MM.1S (cell line): Measurements from ENCODE around the gene INPP4B.
A peak's percentile ranks its signal among the peaks of the same experiment; 100 is the strongest.

Experiments
- DNase-seq: peaks from one replicate; pipeline ENCODE4 v3.0.0-alpha.2; 2015
- H2AFZ ChIP-seq: fragments of 300-600 bp; sonication (generic); 2 replicates; pipeline ENCODE4 v1.6.0; 2016; ENCODE audit warnings: antibody characterized with exemption, low read length
- H3F3A ChIP-seq: fragments of 300-600 bp; sonication (generic); 2 replicates; pipeline ENCODE4 v1.6.1; 2016; ENCODE audit warnings: mild to moderate bottlenecking, antibody characterized with exemption, low read length, moderate library complexity, mixed read lengths; ENCODE audit not compliant: insufficient read depth
- H3K27ac ChIP-seq: fragments of 300-600 bp; sonication (generic); 2 replicates; pipeline ENCODE4 v1.5.1; 2016; ENCODE audit warnings: mild to moderate bottlenecking, low read length
- H3K27me3 ChIP-seq: fragments of 300-600 bp; sonication (generic); replicated peaks from 2 replicates; pipeline ENCODE4 v1.6.0; 2016; ENCODE audit warnings: low read length; ENCODE audit not compliant: insufficient read depth
- H3K36me3 ChIP-seq: fragments of 300-600 bp; sonication (generic); replicated peaks from 2 replicates; pipeline ENCODE4 v1.6.1; 2016; ENCODE audit warnings: mild to moderate bottlenecking, low read length, mixed read lengths; ENCODE audit not compliant: insufficient read depth
- H3K4me1 ChIP-seq: fragments of 300-600 bp; sonication (generic); 2 replicates; pipeline ENCODE4 v1.6.1; 2016; ENCODE audit warnings: low read length, mixed read lengths
- H3K4me2 ChIP-seq: fragments of 300-600 bp; sonication (generic); 2 replicates; pipeline ENCODE4 v1.6.0; 2016; ENCODE audit warnings: low read depth, low read length
- H3K4me3 ChIP-seq: fragments of 300-600 bp; sonication (generic); 2 replicates; pipeline ENCODE4 v1.5.1; 2016; ENCODE audit warnings: low read length, mixed read lengths
- H3K79me2 ChIP-seq: fragments of 300-600 bp; sonication (generic); 2 replicates; pipeline ENCODE4 v1.6.1; 2016; ENCODE audit warnings: mixed run types, low read length, mixed read lengths
- H3K9ac ChIP-seq: fragments of 300-600 bp; sonication (generic); 2 replicates; pipeline ENCODE4 v1.6.1; 2016; ENCODE audit warnings: low read length, mixed read lengths
- H3K9me2 ChIP-seq: fragments of 300-600 bp; sonication (generic); replicated peaks from 2 replicates; pipeline ENCODE4 v1.6.1; 2016; ENCODE audit warnings: mild to moderate bottlenecking, low read length, mixed read lengths; ENCODE audit not compliant: insufficient read depth
- H3K9me3 ChIP-seq: fragments of 300-600 bp; sonication (generic); replicated peaks from 2 replicates; pipeline ENCODE4 v1.6.1; 2016; ENCODE audit warnings: mild to moderate bottlenecking, low read length, mixed read lengths; ENCODE audit not compliant: insufficient read depth
- H4K20me1 ChIP-seq: fragments of 300-600 bp; sonication (generic); 2 replicates; pipeline ENCODE4 v1.6.1; 2016; ENCODE audit warnings: mild to moderate bottlenecking, low read length, moderate library complexity, mixed read lengths; ENCODE audit not compliant: insufficient read depth
- EZH2 ChIP-seq: fragments of 300-600 bp; sonication (generic); optimal IDR thresholded peaks from 2 replicates; pipeline ENCODE3; 2017; ENCODE audit warnings: low read depth, mild to moderate bottlenecking, antibody characterized with exemption, low read length, mixed read lengths
- EZH2phosphoT487 ChIP-seq: fragments of 300-600 bp; sonication (generic); IDR thresholded peaks from 2 replicates; pipeline ENCODE4 v1.6.1; 2018; ENCODE audit warnings: antibody characterized with exemption, low read length
- TF ChIP-seq, protein P1 (sequence below): fragments of 300-600 bp; sonication (generic); IDR thresholded peaks from 2 replicates; pipeline ENCODE4 v1.5.1; 2016; ENCODE audit warnings: antibody characterized with exemption, low read length, mixed read lengths

The INPP4B gene

DNA sequence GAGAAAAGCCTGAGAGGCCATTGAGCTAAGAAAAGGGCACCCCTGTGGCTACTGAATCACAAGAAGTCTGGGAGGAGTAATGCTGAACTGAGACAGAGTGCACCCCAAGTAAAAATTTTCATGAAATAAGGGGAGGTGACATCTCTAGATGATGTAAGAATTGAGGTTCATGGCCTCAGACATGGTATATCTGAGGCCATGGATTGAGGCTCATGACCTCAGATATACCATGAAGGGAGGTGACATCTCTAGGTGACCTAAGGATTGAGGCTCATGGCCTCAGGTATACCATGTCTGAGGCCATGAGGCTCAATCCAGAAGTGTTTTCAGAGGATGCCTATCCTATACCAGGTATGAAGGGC, 560.9 kb downstream of the INPP4B start:
- no peaks in the 10 kb centered on the region for H3K9me2 ChIP-seq
- no peaks in the 10 kb centered on the region for H3K36me3 ChIP-seq
- H3K4me1 ChIP-seq, result no peaks in the 10 kb centered on the region
- H3K4me3 ChIP-seq, result no peak overlapping the region
- no peak overlapping the region for H3K4me2 ChIP-seq
- no peak overlapping the region for H3K9ac ChIP-seq
- H3K79me2 ChIP-seq, result no peaks in the 10 kb centered on the region
- no peaks in the 10 kb centered on the region for H3K9me3 ChIP-seq
- H4K20me1 ChIP-seq, result no peaks in the 10 kb centered on the region
- no peak overlapping the region for H2AFZ ChIP-seq
- no peak for TF ChIP-seq EZH2
- H3F3A ChIP-seq, result no peaks in the 10 kb centered on the region
- DNase-seq, result no peak
- H3K27me3 ChIP-seq, result peaks cover 27% of the 10 kb centered on the region; the same call in 1 of the 2 replicates
- no peak overlapping the region for H3K27ac ChIP-seq

DNA sequence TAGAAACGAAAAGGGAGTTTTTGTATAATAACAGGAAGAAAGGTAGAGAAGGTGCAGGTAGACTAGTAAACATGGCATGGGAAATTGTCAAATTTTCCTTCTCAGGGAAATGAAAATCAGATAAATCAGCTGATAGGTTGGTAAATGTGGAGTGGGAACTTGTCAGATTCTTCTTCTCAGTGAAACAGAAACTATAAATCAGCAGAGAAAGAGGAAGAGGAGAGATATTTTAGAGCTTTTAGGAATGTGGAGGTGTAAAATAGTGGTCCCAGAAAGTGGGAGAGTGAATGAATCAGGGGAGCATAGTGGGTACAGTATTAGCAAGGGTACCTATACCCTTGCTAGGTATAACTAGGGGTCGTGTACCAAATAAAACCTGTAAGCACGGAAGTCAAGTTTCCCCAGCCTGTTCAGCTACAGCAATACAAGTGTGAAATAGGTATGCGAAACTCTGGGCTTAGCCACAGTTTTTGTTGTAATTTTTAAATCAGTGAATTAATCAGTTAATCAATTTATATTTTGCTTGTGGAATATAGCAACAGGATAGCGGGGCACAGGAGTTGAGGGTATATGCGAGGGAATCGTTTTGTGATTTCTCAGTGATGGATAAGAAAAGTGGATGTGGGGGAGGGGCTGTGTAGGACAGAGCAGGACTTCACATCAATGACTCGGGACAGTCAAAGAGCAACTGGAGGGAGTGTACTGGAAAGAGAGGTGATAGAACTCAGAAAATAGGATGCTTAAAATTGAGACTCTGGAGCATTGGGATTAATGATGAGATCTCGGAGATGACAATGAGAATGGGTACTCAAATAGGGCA, 561.5 kb downstream of the INPP4B start:
- Histone ChIP-seq H3K9me2 (no peaks in the 10 kb centered on the region), H3K9ac (no peak overlapping the region), H4K20me1 (no peaks in the 10 kb centered on the region), H3K27ac (no peak overlapping the region), H3K4me3 (no peak overlapping the region), H2AFZ (no peak overlapping the region), H3K4me1 (no peaks in the 10 kb centered on the region), H3K9me3 (no peaks in the 10 kb centered on the region), H3K79me2 (no peaks in the 10 kb centered on the region), H3K4me2 (no peak overlapping the region), H3K27me3 (peaks cover 21% of the 10 kb centered on the region; the same call in 1 of the 2 replicates), H3K36me3 (no peaks in the 10 kb centered on the region), H3F3A (no peaks in the 10 kb centered on the region)
- no peak for DNase-seq
- TF ChIP-seq EZH2 (no peak), EZH2phosphoT487 (no peak)
- TF ChIP-seq, protein P1, sequence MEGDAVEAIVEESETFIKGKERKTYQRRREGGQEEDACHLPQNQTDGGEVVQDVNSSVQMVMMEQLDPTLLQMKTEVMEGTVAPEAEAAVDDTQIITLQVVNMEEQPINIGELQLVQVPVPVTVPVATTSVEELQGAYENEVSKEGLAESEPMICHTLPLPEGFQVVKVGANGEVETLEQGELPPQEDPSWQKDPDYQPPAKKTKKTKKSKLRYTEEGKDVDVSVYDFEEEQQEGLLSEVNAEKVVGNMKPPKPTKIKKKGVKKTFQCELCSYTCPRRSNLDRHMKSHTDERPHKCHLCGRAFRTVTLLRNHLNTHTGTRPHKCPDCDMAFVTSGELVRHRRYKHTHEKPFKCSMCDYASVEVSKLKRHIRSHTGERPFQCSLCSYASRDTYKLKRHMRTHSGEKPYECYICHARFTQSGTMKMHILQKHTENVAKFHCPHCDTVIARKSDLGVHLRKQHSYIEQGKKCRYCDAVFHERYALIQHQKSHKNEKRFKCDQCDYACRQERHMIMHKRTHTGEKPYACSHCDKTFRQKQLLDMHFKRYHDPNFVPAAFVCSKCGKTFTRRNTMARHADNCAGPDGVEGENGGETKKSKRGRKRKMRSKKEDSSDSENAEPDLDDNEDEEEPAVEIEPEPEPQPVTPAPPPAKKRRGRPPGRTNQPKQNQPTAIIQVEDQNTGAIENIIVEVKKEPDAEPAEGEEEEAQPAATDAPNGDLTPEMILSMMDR, result no peak

DNA sequence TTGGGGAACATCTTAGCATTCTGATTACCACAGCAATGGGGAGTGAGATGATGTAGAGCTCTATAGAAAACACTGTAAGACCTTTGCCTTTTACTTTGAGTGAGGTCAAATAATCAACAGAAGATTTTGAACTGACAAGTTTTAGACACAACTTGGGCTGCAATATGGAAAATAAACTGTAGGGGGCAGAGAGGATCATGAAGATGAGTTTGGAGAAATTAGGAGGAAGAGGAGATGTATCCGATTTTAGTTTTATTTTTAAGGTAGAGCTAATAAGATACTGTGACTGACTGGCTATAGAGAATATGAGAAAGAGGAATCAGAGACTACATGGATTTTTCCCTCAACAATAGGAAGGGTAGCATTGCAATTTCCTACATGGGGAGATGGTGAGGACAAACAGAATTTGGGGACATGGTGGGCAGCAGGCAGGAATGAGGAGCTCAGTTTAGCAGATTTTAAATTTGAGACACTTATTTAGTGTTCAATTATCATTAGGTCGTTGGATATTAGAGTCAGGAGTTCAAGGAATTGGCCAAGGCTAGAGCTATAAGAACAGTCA, 563.1 kb downstream of the INPP4B start:
- no peak overlapping the region for H2AFZ ChIP-seq
- H3K36me3 ChIP-seq, result no peaks in the 10 kb centered on the region
- TF ChIP-seq, protein P1, result peak; percentile 57
- TF ChIP-seq EZH2phosphoT487, result no peak
- no peaks in the 10 kb centered on the region for H4K20me1 ChIP-seq
- no peaks in the 10 kb centered on the region for H3K9me2 ChIP-seq
- H3K4me1 ChIP-seq, result no peaks in the 10 kb centered on the region
- no peaks in the 10 kb centered on the region for H3K79me2 ChIP-seq
- H3K4me2 ChIP-seq, result no peak overlapping the region
- no peak for DNase-seq
- H3K27me3 ChIP-seq, result peaks cover 16% of the 10 kb centered on the region; the same call in 1 of the 2 replicates
- H3K9me3 ChIP-seq, result no peaks in the 10 kb centered on the region
- H3F3A ChIP-seq, result no peaks in the 10 kb centered on the region
- no peak overlapping the region for H3K4me3 ChIP-seq
- no peak overlapping the region for H3K9ac ChIP-seq
- no peak overlapping the region for H3K27ac ChIP-seq

DNA sequence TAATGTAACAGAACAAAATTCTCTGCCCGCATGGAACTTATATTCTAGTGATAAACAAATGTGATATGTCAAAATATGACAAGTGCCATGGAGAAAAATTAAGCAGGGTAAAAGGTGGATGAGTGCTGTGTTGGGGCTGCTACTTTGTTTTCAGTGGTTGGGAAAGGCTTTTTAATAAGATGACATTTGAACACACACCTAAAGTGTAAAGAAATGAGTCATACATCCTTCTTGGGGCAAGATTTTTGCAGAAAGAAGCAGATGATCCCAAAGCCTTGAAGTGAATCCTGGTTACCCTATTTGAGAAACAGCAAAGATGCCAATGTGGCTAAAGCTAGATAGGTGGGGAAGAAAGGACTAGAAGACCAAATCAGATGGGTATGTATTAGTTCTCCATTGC, 564.1 kb downstream of the INPP4B start:
- Histone ChIP-seq H3K79me2 (no peaks in the 10 kb centered on the region), H4K20me1 (no peaks in the 10 kb centered on the region), H3K4me1 (no peaks in the 10 kb centered on the region), H3K36me3 (no peaks in the 10 kb centered on the region), H3K4me3 (no peak overlapping the region), H3F3A (no peaks in the 10 kb centered on the region), H3K9me2 (no peaks in the 10 kb centered on the region), H3K27me3 (peaks cover 9% of the 10 kb centered on the region; the same call in 1 of the 2 replicates), H2AFZ (no peak overlapping the region), H3K27ac (no peak overlapping the region), H3K4me2 (no peak overlapping the region), H3K9me3 (no peaks in the 10 kb centered on the region), H3K9ac (no peak overlapping the region)
- TF ChIP-seq EZH2phosphoT487 (no peak), EZH2 (no peak)
- TF ChIP-seq, protein P1, result no peak
- DNase-seq, result no peak
